Panc1 (cell line): ENCODE results near the gene THSD7B. TPM values are rescaled to one million over a fixed set of nuclear protein-coding genes. Genes with fewer than 3 reads are reported as not detected.

Experiments used
- ATAC-seq: fragments of 200-7000 bp; cut with Tn5 transposase; 2 replicates; pipeline ENCODE4 v1.9.1; 2020; ENCODE audit warnings: mild to moderate bottlenecking, moderate library complexity
- BruUV-seq: library from RNA; stranded (reverse); fragments of 400-500 nt; replicated peaks from 2 replicates; lab custom pipeline; 2021; lab: Mats Ljungman, UMichigan
- CTCF ChIA-PET: fragments of 300-600 bp; sonication (Branson Sonifier 250); formaldehyde crosslinking; loops from one replicate; lab custom pipeline; 2022; ENCODE audit warnings: antibody characterized with exemption; lab: Charles Lee
- POLR2A ChIA-PET: fragments of 300-600 bp; sonication (Branson Sonifier 250); formaldehyde crosslinking; loops from one replicate; lab custom pipeline; 2022; ENCODE audit warnings: antibody characterized with exemption; lab: Charles Lee
- DNase-seq: peaks from one replicate; pipeline ENCODE4 v3.0.0-alpha.2; 2010; ENCODE audit warnings: low read depth, low spot score
- H3K27ac ChIP-seq: 2 replicates; pipeline ENCODE4 v1.5.1; 2011; ENCODE audit warnings: mild to moderate bottlenecking, low read length, inconsistent platforms
- H3K27me3 ChIP-seq: fragments of 200-500 bp; sonication (Bioruptor generic); 2 replicates; pipeline ENCODE4 v1.6.0; 2014; ENCODE audit warnings: low read length, inconsistent platforms; ENCODE audit not compliant: control insufficient read depth, insufficient read depth
- H3K36me3 ChIP-seq: fragments of 200-500 bp; sonication (Bioruptor generic); 2 replicates; pipeline ENCODE4 v1.5.1; 2014; ENCODE audit warnings: inconsistent platforms, mild to moderate bottlenecking, low read length, moderate library complexity; ENCODE audit not compliant: control insufficient read depth, insufficient read depth
- H3K4me1 ChIP-seq: 2 replicates; pipeline ENCODE4 v1.5.1; 2011; ENCODE audit warnings: inconsistent platforms, mild to moderate bottlenecking, low read length, moderate library complexity; ENCODE audit not compliant: control insufficient read depth, insufficient read depth
- H3K4me3 ChIP-seq, 2 experiments: 2 replicates each; pipeline ENCODE4 v1.5.1; 2011 to 2012; ENCODE audit warnings: low read depth in 2 of 2, low read length in 2 of 2, mild to moderate bottlenecking in 2 of 2, inconsistent platforms in 1 of 2, moderate library complexity in 1 of 2
- H3K9me3 ChIP-seq: fragments of 200-500 bp; sonication (Bioruptor generic); 2 replicates; pipeline ENCODE4 v1.5.1; 2014; ENCODE audit warnings: low read depth, mild to moderate bottlenecking, inconsistent platforms, low read length, moderate library complexity; ENCODE audit not compliant: control insufficient read depth, insufficient read depth
- CTCF ChIP-seq: fragments of 450-650 bp; IDR thresholded peaks from 2 replicates; pipeline ENCODE4 v1.5.1; 2017; ENCODE audit warnings: mild to moderate bottlenecking
- POLR2AphosphoS5 ChIP-seq: IDR thresholded peaks from 2 replicates; pipeline ENCODE4 v1.6.1; 2012; ENCODE audit warnings: mild to moderate bottlenecking, low read depth, low read length, moderate library complexity
- REST ChIP-seq, 2 experiments: IDR thresholded peaks; 2 replicates each; pipeline ENCODE4 v1.6.1; 2011 to 2012; ENCODE audit warnings: low read depth in 2 of 2, control low read depth in 1 of 2, low read length in 1 of 2, mild to moderate bottlenecking in 1 of 2, moderate library complexity in 1 of 2; ENCODE audit not compliant: insufficient read depth in 1 of 2
- SIN3A ChIP-seq: IDR thresholded peaks from 2 replicates; pipeline ENCODE4 v1.6.1; 2012; ENCODE audit warnings: low read depth, mild to moderate bottlenecking, low read length, moderate library complexity, borderline replicate concordance; ENCODE audit not compliant: insufficient read depth
- TCF7L2 ChIP-seq: IDR thresholded peaks from 2 replicates; pipeline ENCODE4 v1.6.1; 2011; ENCODE audit warnings: mild to moderate bottlenecking, low read depth, low read length, inconsistent platforms
- in situ Hi-C: cut with HindIII; loops from 2 replicates; pipeline ENCODE4 v1.10.0; 2016; ENCODE audit warnings: low sequenced_read_pairs, low pct_unique_long_range_greater_than_20kb
- intact Hi-C: fragments of 100-400 bp; cut with micrococcal nuclease; formaldehyde crosslinking; loops from one replicate; pipeline ENCODE4 v1.10.0; 2022; ENCODE audit not compliant: unreplicated experiment
- total RNA-seq: library from RNA; stranded (reverse); gene quantifications from one replicate; pipeline ENCODE4 v1.2.1, GENCODE V29; 2021; ENCODE audit not compliant: unreplicated experiment

THSD7B gene
- total RNA-seq, 1 experiment from 2014 or later: not detected

- in situ Hi-C loops: no loop called here
- ChIA-PET CTCF (no interaction called here), POLR2A (no interaction called here)
Measured at GRCh38 chr2:137210039-137210438, 444.7 kb downstream of the THSD7B start.

GRCh38 chr2:137211761-137212160 is 446.4 kb downstream of the THSD7B start:
- POLR2A ChIA-PET: no interaction called here
- CTCF ChIA-PET: no interaction called here
- intact Hi-C loops: no loop called here
- DNase-seq: no peak
- no TSS peak for BruUV-seq
- no peaks in the 10 kb centered on the region for H3K27me3 ChIP-seq
- no peaks in the 10 kb centered on the region for H3K9me3 ChIP-seq
- H3K27ac ChIP-seq: no peak overlapping the region
- no peak for ATAC-seq
- H3K4me3 ChIP-seq: no peak overlapping the region
- in situ Hi-C loops: no loop called here
- TF ChIP-seq REST (IDR thresholded peaks at IDR 0.05; ENCODE audit: insufficient read depth in 1 of 2, low read depth in 2 of 2, low read length in 1 of 2) (no peak), SIN3A (no peak), POLR2AphosphoS5 (no peak), TCF7L2 (no peak), CTCF (no peak)
- H3K36me3 ChIP-seq: no peaks in the 10 kb centered on the region
- H3K4me1 ChIP-seq: no peaks in the 10 kb centered on the region

More at GRCh38 chr2:137210039-137210438, 444.7 kb downstream of the THSD7B start:
- TF ChIP-seq REST (IDR thresholded peaks at IDR 0.05; ENCODE audit: insufficient read depth in 1 of 2, low read depth in 2 of 2, low read length in 1 of 2) (no peak), POLR2AphosphoS5 (no peak), CTCF (no peak)
- ATAC-seq (no peak), DNase-seq (no peak)
- H3K9me3 ChIP-seq: no peaks in the 10 kb centered on the region
- no peak overlapping the region for H3K4me3 ChIP-seq
- H3K36me3 ChIP-seq: no peaks in the 10 kb centered on the region
- no peaks in the 10 kb centered on the region for H3K4me1 ChIP-seq
- BruUV-seq: no TSS peak
- no peaks in the 10 kb centered on the region for H3K27me3 ChIP-seq
- intact Hi-C loops: no loop called here
- no peak overlapping the region for H3K27ac ChIP-seq
